ENCODE data around the gene MAPK6. TPM values are rescaled to one million over a fixed set of nuclear protein-coding genes. Genes with fewer than 3 reads are reported as not detected.

The MAPK6 gene
- total RNA-seq, 3 donors from 2014 or later: 20.8 to 32.2 (median 22.0) TPM

DNA sequence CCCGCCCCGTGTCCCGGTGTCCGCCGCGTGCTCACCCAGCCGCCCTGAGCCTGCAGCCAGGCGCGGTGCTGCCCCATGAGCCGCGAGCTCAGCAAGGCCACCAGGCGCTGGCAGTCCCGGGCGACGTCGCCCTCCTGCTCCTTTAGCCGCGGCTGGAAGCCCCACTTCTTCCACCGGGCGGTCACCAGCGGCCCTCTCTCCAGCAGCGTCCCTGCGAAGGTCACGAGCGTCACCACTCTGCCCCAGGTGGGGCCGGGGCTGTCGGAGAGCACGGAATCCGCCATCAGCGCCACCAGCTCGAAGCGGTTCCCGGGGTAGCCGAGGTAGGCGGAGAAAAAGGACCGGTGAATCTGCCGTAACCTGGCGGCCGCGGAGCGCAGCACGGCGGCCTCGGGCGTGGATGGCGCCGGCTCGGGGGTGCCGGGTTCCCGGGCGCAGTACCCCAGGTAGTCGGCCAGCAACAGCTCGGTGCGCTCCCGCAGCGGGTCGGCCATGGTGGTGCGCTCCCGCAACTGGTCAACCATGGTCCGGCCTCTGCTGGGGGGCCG, 93.3 kb downstream of the MAPK6 start:
- TF ChIP-seq, protein P1, sequence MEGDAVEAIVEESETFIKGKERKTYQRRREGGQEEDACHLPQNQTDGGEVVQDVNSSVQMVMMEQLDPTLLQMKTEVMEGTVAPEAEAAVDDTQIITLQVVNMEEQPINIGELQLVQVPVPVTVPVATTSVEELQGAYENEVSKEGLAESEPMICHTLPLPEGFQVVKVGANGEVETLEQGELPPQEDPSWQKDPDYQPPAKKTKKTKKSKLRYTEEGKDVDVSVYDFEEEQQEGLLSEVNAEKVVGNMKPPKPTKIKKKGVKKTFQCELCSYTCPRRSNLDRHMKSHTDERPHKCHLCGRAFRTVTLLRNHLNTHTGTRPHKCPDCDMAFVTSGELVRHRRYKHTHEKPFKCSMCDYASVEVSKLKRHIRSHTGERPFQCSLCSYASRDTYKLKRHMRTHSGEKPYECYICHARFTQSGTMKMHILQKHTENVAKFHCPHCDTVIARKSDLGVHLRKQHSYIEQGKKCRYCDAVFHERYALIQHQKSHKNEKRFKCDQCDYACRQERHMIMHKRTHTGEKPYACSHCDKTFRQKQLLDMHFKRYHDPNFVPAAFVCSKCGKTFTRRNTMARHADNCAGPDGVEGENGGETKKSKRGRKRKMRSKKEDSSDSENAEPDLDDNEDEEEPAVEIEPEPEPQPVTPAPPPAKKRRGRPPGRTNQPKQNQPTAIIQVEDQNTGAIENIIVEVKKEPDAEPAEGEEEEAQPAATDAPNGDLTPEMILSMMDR (IDR thresholded peaks at IDR 0.05): peak; percentile 27 to 44 (median 38)
- no peak for TF ChIP-seq POLR2A (IDR thresholded peaks at IDR 0.05)
- Histone ChIP-seq H3K27ac (peak overlapping the region in 1 of 2 donors; percentile 46), H3K9me3 (no peaks in the 10 kb centered on the region), H3K4me3 (peak overlapping the region; percentile 18 to 70 (median 51)), H3K36me3 (no peaks in the 10 kb centered on the region), H3K27me3 (no peaks in the 10 kb centered on the region), H3K4me1 (no peaks in the 10 kb centered on the region)
- intact Hi-C loops (cut with DNase I; ENCODE audit: low total_unique reads): no loop called here
- DNase-seq (ENCODE audit: low spot score in 2 of 2): peak in 1 of 2 donors; percentile 22

DNA sequence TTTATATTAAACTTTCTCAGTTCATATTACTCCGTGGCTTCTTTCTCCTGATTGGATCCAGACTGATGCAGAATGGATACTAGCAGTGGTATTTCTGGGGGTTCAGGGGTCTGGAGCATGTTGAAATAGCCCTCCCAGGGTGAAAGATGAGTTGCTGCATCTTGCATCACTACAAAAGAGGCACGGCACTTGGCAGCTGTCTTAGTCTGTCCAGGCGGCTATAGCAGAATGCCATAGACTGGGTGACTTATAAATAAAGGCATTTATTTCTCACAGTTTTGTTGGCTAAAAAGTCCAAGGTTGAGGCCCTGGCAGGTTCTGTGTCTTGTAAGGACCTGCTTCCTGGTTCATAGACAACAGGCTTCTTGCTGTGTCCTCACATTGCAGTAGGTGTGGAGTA, 94.2 kb downstream of the MAPK6 start:
- Histone ChIP-seq H3K4me3 (no peak overlapping the region), H3K36me3 (no peaks in the 10 kb centered on the region), H3K27me3 (no peaks in the 10 kb centered on the region), H3K9me3 (no peaks in the 10 kb centered on the region), H3K4me1 (no peaks in the 10 kb centered on the region), H3K27ac (no peak overlapping the region)
- TF ChIP-seq, protein P1 (IDR thresholded peaks at IDR 0.05): no peak
- TF ChIP-seq POLR2AphosphoS5 (IDR thresholded peaks at IDR 0.05) (no peak), POLR2A (IDR thresholded peaks at IDR 0.05) (no peak)
- intact Hi-C loops (cut with DNase I; ENCODE audit: low total_unique reads): no loop called here
- no peak for DNase-seq (ENCODE audit: low spot score in 2 of 2)

DNA sequence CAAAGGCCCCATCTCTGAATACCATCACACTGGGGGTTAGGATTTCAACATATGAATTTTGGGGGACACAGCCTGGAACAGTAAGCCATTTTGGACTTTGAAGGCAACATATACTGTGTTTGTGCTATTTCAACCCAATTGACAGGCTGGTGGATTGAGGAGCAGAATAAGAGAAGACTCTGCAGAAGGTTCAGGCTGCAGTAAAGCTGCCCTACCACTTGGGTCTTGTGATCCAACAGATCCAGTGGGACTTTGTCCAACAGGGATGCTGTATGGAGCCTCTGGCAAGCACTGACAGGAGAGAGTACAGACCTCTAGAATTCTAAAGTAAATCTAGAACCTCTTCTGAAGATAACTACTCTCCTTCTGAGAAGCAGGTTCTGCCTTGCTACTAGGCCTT, 94.7 kb downstream of the MAPK6 start:
- Histone ChIP-seq H3K27me3 (no peaks in the 10 kb centered on the region), H3K36me3 (no peaks in the 10 kb centered on the region), H3K27ac (no peak overlapping the region), H3K9me3 (no peaks in the 10 kb centered on the region), H3K4me1 (no peaks in the 10 kb centered on the region), H3K4me3 (no peak overlapping the region)
- TF ChIP-seq, protein P1 (IDR thresholded peaks at IDR 0.05): no peak
- no peak for TF ChIP-seq POLR2AphosphoS5 (IDR thresholded peaks at IDR 0.05)
- no peak for TF ChIP-seq POLR2A (IDR thresholded peaks at IDR 0.05)
- no peak for DNase-seq (ENCODE audit: low spot score in 2 of 2)
- intact Hi-C loops (cut with DNase I; ENCODE audit: low total_unique reads): no loop called here

DNA sequence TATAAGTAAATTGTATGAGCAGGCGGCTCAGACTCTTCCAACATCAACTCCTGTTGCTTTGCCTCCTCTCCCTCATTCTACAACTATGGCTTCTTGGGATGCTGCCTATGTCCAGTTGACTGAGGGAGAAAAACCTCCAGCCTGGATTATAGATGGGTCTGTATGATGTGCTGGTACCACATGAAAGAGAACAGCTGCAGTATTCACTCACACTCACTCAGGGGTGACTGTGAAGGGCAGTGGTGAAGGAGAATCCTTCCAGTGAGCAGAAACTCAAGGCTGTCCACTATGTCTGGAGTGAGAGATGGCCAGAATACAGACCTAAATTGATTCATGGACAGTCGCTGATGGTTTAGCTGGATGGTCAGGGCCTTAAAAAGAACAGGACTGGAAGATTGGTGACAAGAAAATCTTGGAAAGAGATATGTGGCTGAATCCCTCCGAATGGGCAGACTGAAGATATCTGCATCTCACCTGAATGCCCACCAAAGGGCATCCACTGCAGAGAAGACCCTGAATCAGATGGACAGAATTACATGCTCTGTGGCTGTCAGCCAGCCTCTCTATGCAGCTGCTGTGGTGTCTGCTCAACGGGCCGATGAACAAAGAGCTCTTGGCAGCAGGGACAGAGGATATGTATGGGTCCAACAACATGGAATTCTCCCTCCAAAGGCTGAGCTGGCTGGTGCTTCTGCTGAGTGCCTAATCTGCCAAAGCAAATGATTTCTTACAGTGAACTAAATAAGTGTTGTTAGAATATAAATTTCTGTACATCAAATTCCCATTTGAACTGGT, 95.4 kb downstream of the MAPK6 start:
- Histone ChIP-seq H3K4me1 (no peaks in the 10 kb centered on the region), H3K27ac (no peak overlapping the region), H3K36me3 (no peaks in the 10 kb centered on the region), H3K4me3 (no peak overlapping the region), H3K27me3 (no peaks in the 10 kb centered on the region), H3K9me3 (no peaks in the 10 kb centered on the region)
- intact Hi-C loops (cut with DNase I; ENCODE audit: low total_unique reads): no loop called here
- no peak for DNase-seq (ENCODE audit: low spot score in 2 of 2)
- TF ChIP-seq, protein P1 (IDR thresholded peaks at IDR 0.05): no peak
- TF ChIP-seq POLR2A (IDR thresholded peaks at IDR 0.05): no peak
- TF ChIP-seq POLR2AphosphoS5 (IDR thresholded peaks at IDR 0.05): no peak

Measured in breast epithelium (tissue), 4 donors.